ENCODE data around the gene TMEM14B.

The TMEM14B gene

GRCh38 chr6:10723567-10723881 lies 24.1 kb upstream of the TMEM14B start:
- no peaks in the 10 kb centered on the region for H3K36me3 ChIP-seq (ENCODE audit: insufficient read depth, low read length)
- no peaks in the 10 kb centered on the region for H3K9me2 ChIP-seq (replicated peaks; ENCODE audit: low read depth, low read length)
- H3K4me3 ChIP-seq (ENCODE audit: low read length, poor library complexity, severe bottlenecking), result peak overlapping the region; percentile 87
- TF ChIP-seq EZH2phosphoT487 (IDR thresholded peaks at IDR 0.05; ENCODE audit: borderline replicate concordance) (no peak), CTCF (conservative IDR thresholded peaks at IDR 0.05; ENCODE audit: low read length) (no peak)
- peak overlapping the region; percentile 82 for H3K9ac ChIP-seq (ENCODE audit: low read depth, low read length, poor library complexity, severe bottlenecking)
- H3K4me1 ChIP-seq (ENCODE audit: insufficient read depth, low read length, poor library complexity, severe bottlenecking), result peaks cover 31% of the 10 kb centered on the region
- H3K9me3 ChIP-seq (ENCODE audit: insufficient read depth, low read depth, low read length), result no peaks in the 10 kb centered on the region
- no peaks in the 10 kb centered on the region for H3K27me3 ChIP-seq (ENCODE audit: insufficient read depth, low read length, poor library complexity, severe bottlenecking)
- H2AFZ ChIP-seq (ENCODE audit: low read length), result peak overlapping the region; percentile 92; the same call in 1 of the 2 replicates
- H4K20me1 ChIP-seq (ENCODE audit: insufficient read depth, low read length, poor library complexity, severe bottlenecking), result no peaks in the 10 kb centered on the region
- peak overlapping the region; percentile 90 for H3K4me2 ChIP-seq (ENCODE audit: low read depth, low read length, poor library complexity, severe bottlenecking)
- H3F3A ChIP-seq (ENCODE audit: low read depth), result no peaks in the 10 kb centered on the region
- H3K79me2 ChIP-seq (ENCODE audit: insufficient read depth, low read length), result peaks cover 26% of the 10 kb centered on the region

GRCh38 chr6:10725044-10725443 lies 22.6 kb upstream of the TMEM14B start:
- Histone ChIP-seq H3K36me3 (ENCODE audit: insufficient read depth, low read length) (no peaks in the 10 kb centered on the region), H3F3A (ENCODE audit: low read depth) (no peaks in the 10 kb centered on the region), H3K4me2 (ENCODE audit: low read depth, low read length, poor library complexity, severe bottlenecking) (peak overlapping the region; percentile 90), H3K9ac (ENCODE audit: low read depth, low read length, poor library complexity, severe bottlenecking) (peak overlapping the region; percentile 82), H3K9me2 (replicated peaks; ENCODE audit: low read depth, low read length) (no peaks in the 10 kb centered on the region), H2AFZ (ENCODE audit: low read length) (no peak overlapping the region), H3K27me3 (ENCODE audit: insufficient read depth, low read length, poor library complexity, severe bottlenecking) (no peaks in the 10 kb centered on the region), H3K9me3 (ENCODE audit: insufficient read depth, low read depth, low read length) (no peaks in the 10 kb centered on the region), H3K79me2 (ENCODE audit: insufficient read depth, low read length) (peaks cover 26% of the 10 kb centered on the region), H3K4me3 (ENCODE audit: low read length, poor library complexity, severe bottlenecking) (peak overlapping the region; percentile 87), H3K4me1 (ENCODE audit: insufficient read depth, low read length, poor library complexity, severe bottlenecking) (peaks cover 25% of the 10 kb centered on the region), H4K20me1 (ENCODE audit: insufficient read depth, low read length, poor library complexity, severe bottlenecking) (no peaks in the 10 kb centered on the region)
- TF ChIP-seq EZH2phosphoT487 (IDR thresholded peaks at IDR 0.05; ENCODE audit: borderline replicate concordance) (no peak), CTCF (conservative IDR thresholded peaks at IDR 0.05; ENCODE audit: low read length) (no peak)

- Histone ChIP-seq H3K4me3 (ENCODE audit: low read length, poor library complexity, severe bottlenecking) (no peak overlapping the region), H3K36me3 (ENCODE audit: insufficient read depth, low read length) (no peaks in the 10 kb centered on the region), H3K79me2 (ENCODE audit: insufficient read depth, low read length) (peaks cover 26% of the 10 kb centered on the region), H2AFZ (ENCODE audit: low read length) (no peak overlapping the region), H3K9me3 (ENCODE audit: insufficient read depth, low read depth, low read length) (no peaks in the 10 kb centered on the region), H3K4me1 (ENCODE audit: insufficient read depth, low read length, poor library complexity, severe bottlenecking) (peaks cover 25% of the 10 kb centered on the region), H3F3A (ENCODE audit: low read depth) (no peaks in the 10 kb centered on the region), H3K27me3 (ENCODE audit: insufficient read depth, low read length, poor library complexity, severe bottlenecking) (no peaks in the 10 kb centered on the region), H3K9me2 (replicated peaks; ENCODE audit: low read depth, low read length) (no peaks in the 10 kb centered on the region), H3K9ac (ENCODE audit: low read depth, low read length, poor library complexity, severe bottlenecking) (no peak overlapping the region), H3K4me2 (ENCODE audit: low read depth, low read length, poor library complexity, severe bottlenecking) (peak overlapping the region; percentile 90), H4K20me1 (ENCODE audit: insufficient read depth, low read length, poor library complexity, severe bottlenecking) (no peaks in the 10 kb centered on the region)
- TF ChIP-seq EZH2phosphoT487 (IDR thresholded peaks at IDR 0.05; ENCODE audit: borderline replicate concordance) (no peak), CTCF (conservative IDR thresholded peaks at IDR 0.05; ENCODE audit: low read length) (no peak)
Measured at GRCh38 chr6:10725716-10726115, 21.9 kb upstream of the TMEM14B start.

All from Loucy (cell line).